Osteoblast (primary cell): Measurements from ENCODE around the gene IGFBP2. TPM values are rescaled to one million over a fixed set of nuclear protein-coding genes. Genes with fewer than 3 reads are reported as not detected.
A peak's percentile ranks its signal among the peaks of the same experiment; 100 is the strongest.

Source experiments
- DNase-seq: peaks from one replicate; pipeline ENCODE4 v3.0.0; 2011; ENCODE audit warnings: low spot score, mixed read lengths; ENCODE audit not compliant: insufficient read length; ENCODE audit errors: missing footprints
- H2AFZ ChIP-seq: 2 replicates; pipeline ENCODE4 v1.6.0; 2011; ENCODE audit warnings: mild to moderate bottlenecking, low read length
- H3K27ac ChIP-seq: 2 replicates; pipeline ENCODE4 v1.5.1; 2011; ENCODE audit warnings: mild to moderate bottlenecking, low read depth, low read length, moderate library complexity
- H3K27me3 ChIP-seq: 2 replicates; pipeline ENCODE4 v1.6.0; 2012; ENCODE audit warnings: mild to moderate bottlenecking, control low read depth, inconsistent platforms, low read length, moderate library complexity; ENCODE audit not compliant: insufficient read depth
- H3K36me3 ChIP-seq: 2 replicates; pipeline ENCODE4 v1.5.1; 2011; ENCODE audit warnings: mild to moderate bottlenecking, low read length, control low read depth, moderate library complexity; ENCODE audit not compliant: insufficient read depth
- H3K4me1 ChIP-seq: 2 replicates; pipeline ENCODE4 v1.5.1; 2011; ENCODE audit warnings: mild to moderate bottlenecking, low read length, control low read depth, moderate library complexity; ENCODE audit not compliant: insufficient read depth
- H3K4me2 ChIP-seq: 2 replicates; pipeline ENCODE4 v1.6.0; 2011; ENCODE audit warnings: mild to moderate bottlenecking, low read length; ENCODE audit not compliant: insufficient read depth
- H3K4me3 ChIP-seq: fragments of 200-600 bp; sonication (generic); 3 replicates; pipeline ENCODE4 v1.5.1; 2012; ENCODE audit warnings: mild to moderate bottlenecking, low read length, inconsistent platforms; ENCODE audit not compliant: insufficient read depth
- H3K79me2 ChIP-seq: 2 replicates; pipeline ENCODE4 v1.6.0; 2012; ENCODE audit warnings: mild to moderate bottlenecking, low read length, control low read depth, inconsistent platforms; ENCODE audit not compliant: insufficient read depth
- H3K9me3 ChIP-seq: 2 replicates; pipeline ENCODE4 v1.5.1; 2011; ENCODE audit warnings: low read depth, low read length, control low read depth
- H4K20me1 ChIP-seq: 2 replicates; pipeline ENCODE4 v1.6.0; 2012; ENCODE audit warnings: mild to moderate bottlenecking, low read length, control low read depth; ENCODE audit not compliant: insufficient read depth
- total RNA-seq: library from RNA; depleted of rRNA; stranded (reverse); fragments of >200 nt; gene quantifications from 2 replicates; pipeline ENCODE4 v1.2.3, GENCODE V29; 2012
- TF ChIP-seq, protein P1 (sequence below): IDR thresholded peaks from 2 replicates; pipeline ENCODE4 v1.5.1; 2011; ENCODE audit warnings: mild to moderate bottlenecking, low read depth, low read length, moderate library complexity; ENCODE audit errors: extremely low read depth

The IGFBP2 gene
- total RNA-seq, 1 donor, result 11.2 TPM

DNA sequence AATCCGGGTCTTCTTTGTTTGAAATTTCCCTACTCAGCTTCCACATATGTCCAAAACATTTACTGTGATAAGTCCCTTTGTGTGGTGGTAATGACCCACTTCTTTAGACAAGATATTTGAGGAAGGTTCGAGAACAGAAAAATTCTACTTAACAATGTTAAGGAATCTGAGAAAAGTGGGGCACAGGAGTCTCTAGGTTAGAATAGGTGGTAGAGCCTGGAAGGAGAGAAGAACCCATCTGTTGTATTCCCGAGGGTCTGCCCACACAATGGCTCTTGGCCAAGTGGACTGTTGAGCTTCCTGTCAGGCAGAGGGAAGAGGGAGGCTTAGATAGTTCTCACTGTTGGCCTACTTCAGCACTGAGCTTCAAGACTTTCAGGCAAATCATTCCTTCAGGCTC lies 4.3 kb downstream of the IGFBP2 start:
- Histone ChIP-seq H3K4me3 (no peak overlapping the region), H3K9me3 (no peaks in the 10 kb centered on the region), H3K4me1 (peaks cover 21% of the 10 kb centered on the region), H3K27me3 (peaks cover 18% of the 10 kb centered on the region), H2AFZ (no peak overlapping the region), H3K4me2 (no peak overlapping the region), H3K36me3 (peaks cover 7% of the 10 kb centered on the region), H4K20me1 (peaks cover 17% of the 10 kb centered on the region), H3K27ac (no peak overlapping the region), H3K79me2 (peaks cover 50% of the 10 kb centered on the region)
- TF ChIP-seq, protein P1, sequence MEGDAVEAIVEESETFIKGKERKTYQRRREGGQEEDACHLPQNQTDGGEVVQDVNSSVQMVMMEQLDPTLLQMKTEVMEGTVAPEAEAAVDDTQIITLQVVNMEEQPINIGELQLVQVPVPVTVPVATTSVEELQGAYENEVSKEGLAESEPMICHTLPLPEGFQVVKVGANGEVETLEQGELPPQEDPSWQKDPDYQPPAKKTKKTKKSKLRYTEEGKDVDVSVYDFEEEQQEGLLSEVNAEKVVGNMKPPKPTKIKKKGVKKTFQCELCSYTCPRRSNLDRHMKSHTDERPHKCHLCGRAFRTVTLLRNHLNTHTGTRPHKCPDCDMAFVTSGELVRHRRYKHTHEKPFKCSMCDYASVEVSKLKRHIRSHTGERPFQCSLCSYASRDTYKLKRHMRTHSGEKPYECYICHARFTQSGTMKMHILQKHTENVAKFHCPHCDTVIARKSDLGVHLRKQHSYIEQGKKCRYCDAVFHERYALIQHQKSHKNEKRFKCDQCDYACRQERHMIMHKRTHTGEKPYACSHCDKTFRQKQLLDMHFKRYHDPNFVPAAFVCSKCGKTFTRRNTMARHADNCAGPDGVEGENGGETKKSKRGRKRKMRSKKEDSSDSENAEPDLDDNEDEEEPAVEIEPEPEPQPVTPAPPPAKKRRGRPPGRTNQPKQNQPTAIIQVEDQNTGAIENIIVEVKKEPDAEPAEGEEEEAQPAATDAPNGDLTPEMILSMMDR, result no peak
- peak; percentile 66 for DNase-seq

DNA sequence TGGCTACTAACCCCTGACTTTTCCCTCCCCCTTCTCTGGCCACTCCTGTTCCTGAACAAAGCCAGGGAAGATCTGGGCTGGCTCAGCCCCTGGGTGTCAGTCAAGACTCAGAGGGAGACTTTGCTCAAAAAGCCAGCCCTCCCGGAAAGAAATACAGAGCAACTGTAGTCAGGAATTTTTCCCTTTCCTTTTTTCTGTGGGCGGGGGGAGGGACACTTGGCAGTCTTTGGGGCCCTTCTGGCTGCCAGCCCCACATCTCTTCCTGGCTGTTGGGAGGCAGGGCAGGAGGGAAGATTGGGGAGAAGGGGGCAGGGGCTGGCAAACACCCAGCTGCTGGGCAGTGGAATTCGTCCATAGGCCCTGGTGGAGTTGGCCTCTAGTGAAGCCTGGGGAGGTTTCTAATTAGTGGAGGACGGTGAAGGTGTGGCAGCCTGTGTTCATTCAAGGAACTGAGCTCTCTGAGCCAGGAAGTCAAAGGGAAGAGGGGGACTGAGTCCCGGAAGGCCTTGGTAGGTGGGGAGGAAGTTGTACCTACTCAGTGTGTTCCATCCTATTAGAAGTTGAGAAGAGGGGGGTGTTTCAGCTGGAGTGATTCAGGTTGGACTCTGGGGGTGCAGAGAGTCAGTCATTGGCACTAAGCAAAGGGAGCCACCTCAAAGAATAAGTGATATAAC lies 10.9 kb downstream of the IGFBP2 start:
- peak; percentile 91 for DNase-seq
- TF ChIP-seq, protein P1, result no peak
- Histone ChIP-seq H3K27ac (no peak overlapping the region), H3K4me2 (no peak overlapping the region), H3K4me1 (peaks cover 19% of the 10 kb centered on the region), H3K27me3 (no peaks in the 10 kb centered on the region), H2AFZ (no peak overlapping the region), H3K79me2 (peaks cover 33% of the 10 kb centered on the region), H3K36me3 (no peaks in the 10 kb centered on the region), H3K9me3 (no peaks in the 10 kb centered on the region), H3K4me3 (no peak overlapping the region), H4K20me1 (peaks cover 13% of the 10 kb centered on the region)

DNA sequence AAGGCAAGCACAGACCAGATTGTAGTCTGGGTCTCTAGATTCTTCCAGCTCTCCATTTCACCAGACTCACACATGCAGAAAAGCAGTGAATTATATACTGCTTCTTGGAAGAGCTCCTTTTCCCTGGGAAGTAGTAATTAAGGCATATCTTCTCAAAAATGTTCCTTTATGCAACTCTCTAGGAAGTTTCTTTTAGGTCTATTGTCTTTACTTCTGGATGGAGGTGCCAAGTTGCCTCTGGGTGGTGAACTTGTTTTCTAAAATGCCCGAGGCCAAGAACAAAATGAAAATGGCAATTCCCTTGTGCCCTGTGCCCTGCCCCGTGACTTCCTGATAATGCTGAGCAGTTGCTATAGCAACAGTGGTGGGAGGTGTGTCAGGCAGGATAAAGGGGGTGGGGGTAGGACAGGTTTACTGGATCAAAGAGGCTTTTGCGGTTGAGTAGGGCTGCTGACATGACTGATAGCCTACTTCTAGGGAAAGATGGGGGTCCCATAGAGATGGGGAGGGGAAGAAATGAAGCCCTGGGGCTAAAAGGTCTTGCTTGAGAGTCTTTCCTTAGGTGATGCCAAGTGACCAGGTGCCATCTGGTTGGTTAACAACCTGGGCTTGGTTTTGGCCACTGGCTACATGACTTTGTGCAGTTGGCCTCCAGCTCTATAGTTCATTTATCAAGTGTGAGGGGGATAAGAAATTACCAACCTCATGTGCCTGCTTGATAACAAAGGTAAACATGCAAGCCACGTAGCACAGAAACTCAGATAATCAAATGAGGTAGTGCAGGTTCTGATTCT lies 11.8 kb downstream of the IGFBP2 start:
- TF ChIP-seq, protein P1, result no peak
- Histone ChIP-seq H3K36me3 (no peaks in the 10 kb centered on the region), H3K27ac (no peak overlapping the region), H3K4me3 (no peak overlapping the region), H2AFZ (no peak overlapping the region), H3K9me3 (no peaks in the 10 kb centered on the region), H3K79me2 (peaks cover 35% of the 10 kb centered on the region), H4K20me1 (peaks cover 11% of the 10 kb centered on the region), H3K27me3 (no peaks in the 10 kb centered on the region), H3K4me2 (no peak overlapping the region), H3K4me1 (peaks cover 19% of the 10 kb centered on the region)
- no peak for DNase-seq

DNA sequence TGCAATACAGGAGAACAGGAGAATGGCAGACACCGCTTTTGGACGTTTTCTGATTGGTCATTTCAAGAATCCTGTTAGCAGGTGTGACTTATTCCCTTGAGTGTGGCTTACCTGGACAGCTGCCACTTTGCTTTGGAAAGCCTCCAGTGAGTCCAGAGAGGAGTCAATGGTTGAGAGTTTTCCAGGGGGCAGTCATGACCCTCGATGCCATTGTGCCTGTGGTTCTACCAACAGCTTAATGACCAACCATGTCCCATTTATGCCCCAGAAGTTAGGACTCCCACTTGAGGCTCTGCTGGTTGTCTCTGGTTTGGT lies 12.4 kb downstream of the IGFBP2 start:
- peaks cover 37% of the 10 kb centered on the region for H3K79me2 ChIP-seq
- DNase-seq, result no peak

More for the DNA sequence above, 12.4 kb downstream of the IGFBP2 start:
- Histone ChIP-seq H3K36me3 (no peaks in the 10 kb centered on the region), H3K4me3 (no peak overlapping the region), H3K27ac (no peak overlapping the region), H4K20me1 (peaks cover 7% of the 10 kb centered on the region), H2AFZ (no peak overlapping the region), H3K27me3 (no peaks in the 10 kb centered on the region), H3K4me1 (peaks cover 19% of the 10 kb centered on the region), H3K9me3 (no peaks in the 10 kb centered on the region), H3K4me2 (no peak overlapping the region)
- TF ChIP-seq, protein P1, result no peak
